Tongue (tissue), 2 donors: Measurements from ENCODE around the gene EBPL. TPM values are rescaled to one million over a fixed set of nuclear protein-coding genes. Genes with fewer than 3 reads are reported as not detected.

Experiments used
- DNase-seq: peaks from one replicate; pipeline ENCODE4 v3.0.0-alpha.2; 2015
- total RNA-seq: library from RNA; depleted of rRNA; stranded (reverse); fragments of >200 nt; gene quantifications from one replicate; pipeline ENCODE4 v1.2.3, GENCODE V29; 2014

Gene EBPL
- total RNA-seq, 1 donor from 2014 or later = 37.0 TPM

GRCh38 chr13:49676581-49677298 lies 14.5 kb downstream of the EBPL start:
- DNase-seq = no peak

DNA sequence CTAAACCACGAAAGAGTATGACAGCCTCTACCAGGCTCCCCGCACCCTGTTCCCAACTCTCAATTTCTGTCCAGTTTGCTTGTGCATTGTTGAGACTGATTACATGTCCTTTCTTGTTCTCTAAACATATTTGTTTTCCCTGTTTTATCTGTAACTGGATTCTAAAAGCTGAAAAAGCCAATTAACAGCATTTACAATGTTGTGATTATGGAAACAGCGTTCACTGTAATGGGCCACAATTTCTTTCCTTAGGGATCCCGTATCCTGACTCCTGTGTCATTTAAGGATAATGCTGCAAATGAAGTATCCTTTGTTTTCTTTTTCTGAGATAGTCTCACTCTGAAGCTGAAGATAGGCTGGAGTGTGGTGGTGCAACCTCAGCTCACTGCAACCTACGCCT lies 20.5 kb downstream of the EBPL start:
- DNase-seq = no peak

DNA sequence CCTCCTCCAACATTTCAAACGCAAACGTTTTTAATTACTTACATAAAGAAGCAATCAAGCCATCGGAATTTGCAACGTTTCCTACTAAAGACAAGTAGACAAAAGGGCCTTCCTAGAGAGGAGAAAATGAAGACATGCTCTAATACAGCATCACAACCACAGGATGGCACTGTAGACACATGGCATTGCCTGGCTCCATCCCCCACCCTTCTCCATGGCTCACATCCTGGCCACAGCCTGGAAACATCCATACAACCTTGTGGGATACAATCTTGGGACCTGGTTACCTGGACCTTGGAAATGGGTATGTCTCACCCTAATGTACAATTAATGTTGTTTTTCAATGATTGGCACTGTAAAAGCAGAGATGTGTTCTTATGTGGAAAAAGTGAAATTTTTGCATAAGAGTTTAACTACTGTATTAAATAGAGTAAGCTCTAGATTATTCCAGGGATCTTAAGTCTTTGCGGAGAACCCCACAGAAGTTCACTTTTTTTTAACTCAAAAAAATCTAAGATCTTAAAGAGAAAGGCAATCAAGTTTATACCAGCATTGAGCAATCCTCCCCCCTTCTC lies 21.5 kb downstream of the EBPL start:
- DNase-seq = peak; percentile 70

DNA sequence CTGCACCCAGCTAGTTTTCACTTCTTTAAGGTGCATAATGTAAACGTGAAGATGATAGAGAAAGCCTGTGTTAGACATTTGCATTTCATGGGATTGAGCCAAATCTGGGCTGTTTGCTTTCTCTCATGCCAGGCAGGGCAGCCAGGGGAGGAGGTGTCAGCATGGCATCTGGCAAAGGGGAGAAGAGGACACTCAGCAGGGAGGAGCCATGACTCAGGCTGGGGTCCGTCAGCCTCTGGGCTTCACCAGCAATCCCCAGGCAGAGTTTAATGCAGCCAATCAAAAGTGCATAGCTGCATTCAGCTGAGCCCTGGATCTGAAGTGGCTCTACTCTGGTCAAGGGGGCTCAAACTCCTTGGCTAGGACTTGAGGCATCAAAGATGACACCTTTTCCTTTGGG lies 23.5 kb downstream of the EBPL start:
- DNase-seq = no peak

DNA sequence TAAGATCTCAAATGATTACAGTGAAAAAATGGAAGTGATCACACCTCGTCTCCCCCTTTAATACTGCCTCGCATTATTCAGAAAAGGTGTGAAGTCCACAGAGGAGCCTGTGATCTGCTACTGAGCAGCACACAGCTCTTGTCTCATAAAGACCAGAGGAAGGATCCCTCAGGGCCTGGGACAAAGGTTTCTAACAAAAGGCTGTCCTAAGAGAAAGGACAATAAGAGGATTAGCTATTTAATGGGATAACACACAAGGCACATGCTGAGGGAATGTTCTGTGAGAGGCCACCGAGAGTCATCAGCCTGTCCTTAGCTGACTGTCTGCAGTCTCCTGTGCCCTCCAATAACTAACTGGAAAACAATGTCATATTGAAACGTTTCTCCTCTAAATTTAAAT lies 26.7 kb downstream of the EBPL start:
- DNase-seq = no peak

GRCh38 chr13:49657241-49657641 lies 34.0 kb downstream of the EBPL start:
- peak; percentile 46 for DNase-seq

GRCh38 chr13:49655906-49656305 lies 35.4 kb downstream of the EBPL start:
- DNase-seq = no peak

DNA sequence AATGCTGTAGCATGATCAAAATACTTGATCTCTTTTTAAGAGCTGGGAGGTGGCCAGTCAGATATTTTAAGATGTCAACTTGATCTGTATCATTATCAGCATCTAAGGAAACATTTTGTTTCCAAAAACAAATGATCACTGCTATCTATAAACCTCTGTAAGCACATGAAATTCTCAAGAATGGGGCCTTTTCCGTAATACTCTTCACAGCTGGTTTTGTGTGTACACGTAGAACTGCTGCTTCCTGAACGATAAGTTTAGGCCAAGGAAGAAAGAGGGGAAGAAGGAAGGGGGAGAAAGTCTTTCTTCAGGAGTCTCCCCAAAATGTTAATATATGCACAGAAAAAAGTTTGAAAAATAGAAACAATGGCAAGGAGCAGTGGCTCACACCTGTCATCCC lies 37.3 kb downstream of the EBPL start:
- DNase-seq = no peak

DNA sequence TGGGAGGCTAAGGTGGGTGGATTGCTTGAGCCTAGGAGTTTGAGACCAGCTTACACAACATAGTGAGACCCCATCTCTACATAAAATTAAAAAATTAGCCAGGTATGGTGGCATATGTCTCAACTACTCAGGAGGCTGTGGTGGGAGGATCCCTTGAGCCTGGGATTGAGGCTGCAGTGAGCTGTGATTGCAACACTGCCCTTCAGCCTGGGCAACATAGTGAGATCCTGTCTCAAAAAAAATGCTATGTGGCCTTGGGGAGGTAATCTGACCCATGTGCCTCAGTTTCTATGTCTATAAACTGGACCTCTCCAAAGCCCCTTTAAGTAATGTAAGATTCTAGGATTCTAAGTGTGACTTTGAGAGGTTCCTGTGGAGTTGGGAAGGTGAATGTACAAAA lies 37.8 kb downstream of the EBPL start:
- no peak for DNase-seq

DNA sequence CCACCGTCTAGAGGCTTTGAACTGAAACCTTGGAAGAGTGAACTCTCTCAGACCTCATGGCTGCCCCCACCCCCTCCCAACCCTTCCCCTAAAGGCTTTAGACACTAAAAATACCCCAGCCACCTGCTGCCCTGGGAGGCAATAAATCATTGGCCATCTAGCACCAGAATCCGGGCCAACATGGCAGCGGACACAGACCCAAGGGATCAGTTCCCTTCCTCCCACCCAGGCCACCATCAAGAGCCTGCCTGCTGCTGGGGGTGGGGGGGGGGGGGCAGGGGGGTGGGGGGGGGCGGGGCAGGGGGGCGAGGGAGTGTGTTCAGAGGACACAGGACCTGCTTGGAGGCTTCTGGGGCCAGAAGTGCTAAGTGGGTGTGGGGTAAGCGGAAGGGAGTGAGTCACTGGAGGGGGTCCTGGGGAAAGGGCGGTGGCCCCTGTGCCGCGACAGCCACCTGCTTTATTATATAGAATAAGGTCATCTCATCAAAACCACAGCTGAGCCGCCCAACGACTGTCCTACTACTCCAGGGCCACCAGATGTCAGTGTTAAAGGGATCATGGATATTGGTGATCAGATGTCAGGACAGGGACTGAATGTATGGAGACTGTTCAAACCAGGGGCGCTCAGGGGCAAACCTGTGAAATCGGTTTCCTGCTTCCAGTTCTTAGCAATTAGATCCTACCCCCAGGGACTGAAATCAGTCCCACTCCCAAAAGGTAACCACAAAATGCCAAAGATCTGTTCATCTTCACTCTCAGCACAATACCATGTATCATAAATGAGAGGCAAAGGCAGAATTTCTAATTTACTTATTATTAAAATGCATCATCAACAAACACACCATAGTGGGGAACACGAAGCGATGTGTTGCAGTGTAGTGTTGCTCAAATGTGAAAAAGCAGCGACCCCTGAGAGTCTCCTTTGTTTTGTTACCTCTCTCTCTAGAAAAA lies 38.7 kb downstream of the EBPL start:
- DNase-seq = peak; percentile 74

- DNase-seq = no peak
Measured at GRCh38 chr13:49651570-49652354, 39.5 kb downstream of the EBPL start.

DNA sequence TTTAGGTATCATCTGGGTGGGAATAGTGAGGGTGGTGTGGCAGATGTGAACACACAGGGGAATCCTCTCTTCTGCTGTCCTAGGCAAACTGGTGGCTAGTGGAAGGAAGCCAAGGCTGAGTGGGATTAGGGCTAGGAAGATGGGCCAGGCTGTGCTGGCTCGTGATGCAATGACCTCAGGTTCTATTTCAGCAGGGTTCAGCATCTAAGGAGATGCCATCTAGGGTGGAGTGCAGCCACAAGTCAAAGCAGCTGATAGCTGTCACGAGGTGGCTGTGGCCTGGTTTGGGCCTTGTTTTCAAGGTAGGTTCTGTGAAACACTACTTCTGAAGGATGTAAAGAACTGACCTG lies 41.3 kb downstream of the EBPL start:
- no peak for DNase-seq

- DNase-seq = peak; percentile 33
Measured at GRCh38 chr13:49649244-49649962, 41.9 kb downstream of the EBPL start.

- no peak for DNase-seq
Measured at GRCh38 chr13:49646688-49647087, 44.6 kb downstream of the EBPL start.

DNA sequence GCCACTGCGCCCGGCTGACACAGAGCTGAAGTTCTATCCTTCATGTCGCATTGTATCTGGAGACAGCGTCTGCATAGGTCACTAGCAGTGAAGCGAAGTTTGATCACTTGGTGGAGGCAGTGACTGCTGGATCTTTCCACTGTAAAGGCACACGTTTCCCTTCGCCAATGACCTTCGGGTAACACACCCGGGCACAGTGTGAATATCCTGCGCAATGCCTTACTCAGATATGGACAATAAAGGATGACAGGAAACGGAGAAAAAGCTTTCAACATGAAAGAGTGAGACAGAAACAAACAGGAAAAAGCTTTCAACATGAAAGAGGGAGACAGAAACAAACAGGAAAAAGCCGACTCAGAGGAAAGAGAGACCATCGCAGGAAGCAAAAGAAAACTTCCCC lies 45.8 kb downstream of the EBPL start:
- no peak for DNase-seq

DNA sequence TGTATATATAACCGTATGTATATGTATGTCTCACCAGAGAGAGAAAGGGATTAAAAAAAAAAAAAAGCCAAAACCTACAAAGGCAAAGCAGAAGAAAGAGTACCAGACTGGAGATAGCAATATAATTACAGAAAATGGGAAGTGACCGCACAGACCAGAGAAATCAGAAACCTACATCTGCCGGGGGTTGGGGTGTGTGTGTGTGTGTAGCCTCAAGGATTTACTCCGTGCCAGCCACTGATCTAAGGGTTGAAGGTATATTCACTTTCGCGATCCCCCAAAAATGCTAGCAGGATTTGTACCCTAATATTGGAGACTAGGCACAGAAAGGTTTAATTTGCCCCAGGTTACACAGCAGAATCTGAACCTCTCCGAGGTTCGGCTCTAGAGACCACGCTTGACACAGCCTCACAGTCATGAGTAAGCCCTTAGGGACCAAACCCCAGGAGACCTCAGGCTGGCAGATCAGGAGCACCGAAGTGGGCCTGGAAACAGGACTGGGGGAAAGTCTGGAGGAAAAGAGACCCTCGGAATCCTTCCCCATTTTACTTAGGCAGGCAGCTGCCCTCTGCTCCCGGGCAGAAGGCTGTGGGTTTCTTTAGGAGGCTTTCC lies 48.1 kb downstream of the EBPL start:
- DNase-seq = no peak

GRCh38 chr13:49641801-49642291 lies 49.4 kb downstream of the EBPL start:
- no peak for DNase-seq

DNA sequence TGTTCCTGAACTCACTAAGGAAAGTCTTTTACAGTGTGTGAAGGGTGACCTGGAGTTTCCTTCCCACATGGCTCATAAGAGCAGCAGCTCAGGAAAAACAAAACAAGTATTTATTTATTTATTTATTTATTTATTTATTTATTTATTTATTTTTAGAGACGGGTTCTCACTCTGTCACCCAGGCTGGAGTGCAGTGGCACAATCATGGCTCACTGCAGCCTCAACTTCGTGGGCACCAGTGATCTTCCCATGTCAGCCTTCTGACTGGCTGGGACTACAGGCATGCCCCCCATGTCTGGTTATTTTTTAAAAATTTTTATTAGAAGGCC lies 52.6 kb downstream of the EBPL start:
- no peak for DNase-seq

DNA sequence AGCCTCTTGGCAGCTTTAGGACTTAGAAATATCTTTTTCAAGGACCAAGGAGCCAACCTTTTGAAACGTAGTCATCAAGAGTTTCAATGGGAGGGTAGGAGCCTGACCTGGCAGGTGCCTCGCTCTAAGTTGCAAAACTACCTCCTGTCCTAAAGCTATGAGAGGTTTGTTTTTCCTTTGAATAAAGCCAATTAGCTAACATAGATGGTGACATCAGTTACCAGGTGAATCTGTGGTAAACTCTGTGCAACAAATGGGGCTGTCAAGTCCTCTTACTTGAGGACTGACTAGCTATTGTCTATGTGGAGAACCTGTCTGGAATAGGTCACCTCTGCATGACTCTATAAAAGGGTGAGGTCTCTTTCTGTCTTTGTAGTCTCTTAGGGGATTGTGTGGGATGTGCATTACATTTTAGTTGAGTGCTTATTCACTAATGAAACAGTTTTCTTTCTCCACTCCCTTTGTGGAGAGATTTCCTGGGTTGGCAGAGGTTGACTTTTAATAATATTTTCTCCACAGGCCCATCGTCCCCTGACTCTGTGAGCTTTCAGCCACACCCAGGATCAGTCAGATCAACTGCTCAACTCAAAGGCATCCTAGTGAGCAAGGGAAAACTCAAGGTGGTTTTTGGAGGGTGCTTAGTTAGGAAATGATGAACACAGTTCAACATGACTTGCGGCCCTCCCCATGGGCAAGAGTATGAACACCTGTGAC lies 53.1 kb downstream of the EBPL start:
- no peak for DNase-seq

GRCh38 chr13:49636705-49637104 lies 54.6 kb downstream of the EBPL start:
- no peak for DNase-seq
